ENCODE measurements around the gene OCSTAMP. TPM values are rescaled to one million over a fixed set of nuclear protein-coding genes. Genes with fewer than 3 reads are reported as not detected.

OCSTAMP gene
- total and polyA plus RNA-seq, 2 experiments from 2014 or later: 0.32 to 0.45 TPM

DNA sequence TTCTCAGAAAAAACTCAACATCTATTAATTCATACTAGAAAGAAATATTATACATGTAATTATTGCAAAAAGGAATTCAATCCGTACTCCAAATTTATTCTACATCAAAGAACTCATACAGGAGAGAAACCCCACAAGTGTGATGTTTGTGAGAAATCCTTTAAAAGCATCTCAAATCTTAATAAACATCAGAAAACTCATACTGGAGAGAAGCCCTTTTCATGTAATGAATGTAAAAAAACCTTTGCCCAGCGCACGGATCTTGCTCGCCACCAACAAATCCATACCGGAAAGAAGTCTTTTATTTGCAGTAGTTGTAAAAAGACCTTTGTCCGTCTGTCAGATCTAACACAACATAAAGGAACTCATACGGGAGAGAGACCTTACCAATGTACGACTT, 59.1 kb downstream of the OCSTAMP start:
- ATAC-seq: no peak
- Mint-ChIP-seq H3K27ac (no peak overlapping the region), H3K4me3 (no peak overlapping the region), H3K36me3 (ENCODE audit: low read depth) (peaks cover 14% of the 10 kb centered on the region), H3K27me3 (ENCODE audit: insufficient read depth, low read depth, poor library complexity) (peaks cover 2% of the 10 kb centered on the region), H3K9me3 (peaks cover 2% of the 10 kb centered on the region; the same call in 1 of the 3 replicates), H3K4me1 (peaks cover 6% of the 10 kb centered on the region; the same call in 2 of the 3 replicates)
- TF ChIP-seq ZNF462 (CRISPR knock-in tag; IDR thresholded peaks at IDR 0.05) (no peak), POLR2AphosphoS5 (IDR thresholded peaks at IDR 0.05; ENCODE audit: low read depth) (no peak), ZNF114 (CRISPR knock-in tag; IDR thresholded peaks at IDR 0.05) (no peak), EZH2phosphoT487 (IDR thresholded peaks at IDR 0.05; ENCODE audit: unreplicated experiment) (no peak), REST (IDR thresholded peaks at IDR 0.05; ENCODE audit: unreplicated experiment) (no peak), ZNF331 (CRISPR knock-in tag; IDR thresholded peaks at IDR 0.05; ENCODE audit: low read depth) (no peak), JUNB (IDR thresholded peaks at IDR 0.05; ENCODE audit: unreplicated experiment) (no peak), EZH2 (IDR thresholded peaks at IDR 0.05; ENCODE audit: low read depth, unreplicated experiment) (no peak), STAT1 (IDR thresholded peaks at IDR 0.05; ENCODE audit: unreplicated experiment) (no peak)
- TF ChIP-seq, protein P1, sequence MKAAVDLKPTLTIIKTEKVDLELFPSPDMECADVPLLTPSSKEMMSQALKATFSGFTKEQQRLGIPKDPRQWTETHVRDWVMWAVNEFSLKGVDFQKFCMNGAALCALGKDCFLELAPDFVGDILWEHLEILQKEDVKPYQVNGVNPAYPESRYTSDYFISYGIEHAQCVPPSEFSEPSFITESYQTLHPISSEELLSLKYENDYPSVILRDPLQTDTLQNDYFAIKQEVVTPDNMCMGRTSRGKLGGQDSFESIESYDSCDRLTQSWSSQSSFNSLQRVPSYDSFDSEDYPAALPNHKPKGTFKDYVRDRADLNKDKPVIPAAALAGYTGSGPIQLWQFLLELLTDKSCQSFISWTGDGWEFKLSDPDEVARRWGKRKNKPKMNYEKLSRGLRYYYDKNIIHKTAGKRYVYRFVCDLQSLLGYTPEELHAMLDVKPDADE (IDR thresholded peaks at IDR 0.05): no peak
- TF ChIP-seq, protein P2, sequence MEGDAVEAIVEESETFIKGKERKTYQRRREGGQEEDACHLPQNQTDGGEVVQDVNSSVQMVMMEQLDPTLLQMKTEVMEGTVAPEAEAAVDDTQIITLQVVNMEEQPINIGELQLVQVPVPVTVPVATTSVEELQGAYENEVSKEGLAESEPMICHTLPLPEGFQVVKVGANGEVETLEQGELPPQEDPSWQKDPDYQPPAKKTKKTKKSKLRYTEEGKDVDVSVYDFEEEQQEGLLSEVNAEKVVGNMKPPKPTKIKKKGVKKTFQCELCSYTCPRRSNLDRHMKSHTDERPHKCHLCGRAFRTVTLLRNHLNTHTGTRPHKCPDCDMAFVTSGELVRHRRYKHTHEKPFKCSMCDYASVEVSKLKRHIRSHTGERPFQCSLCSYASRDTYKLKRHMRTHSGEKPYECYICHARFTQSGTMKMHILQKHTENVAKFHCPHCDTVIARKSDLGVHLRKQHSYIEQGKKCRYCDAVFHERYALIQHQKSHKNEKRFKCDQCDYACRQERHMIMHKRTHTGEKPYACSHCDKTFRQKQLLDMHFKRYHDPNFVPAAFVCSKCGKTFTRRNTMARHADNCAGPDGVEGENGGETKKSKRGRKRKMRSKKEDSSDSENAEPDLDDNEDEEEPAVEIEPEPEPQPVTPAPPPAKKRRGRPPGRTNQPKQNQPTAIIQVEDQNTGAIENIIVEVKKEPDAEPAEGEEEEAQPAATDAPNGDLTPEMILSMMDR (conservative IDR thresholded peaks at IDR 0.05; ENCODE audit: low read depth in 2 of 2): no peak
- no peak overlapping the region for H3K27ac ChIP-seq (ENCODE audit: low read depth)
- H3K4me1 ChIP-seq (ENCODE audit: insufficient read depth): no peaks in the 10 kb centered on the region; the same call in 1 of the 2 replicates
- no peaks in the 10 kb centered on the region for H3K36me3 ChIP-seq (ENCODE audit: insufficient read depth)
- H2AFZ ChIP-seq: no peak overlapping the region
- no peaks in the 10 kb centered on the region for H3K27me3 ChIP-seq (ENCODE audit: insufficient read depth)
- H3K79me2 ChIP-seq (replicated peaks; ENCODE audit: insufficient read depth): no peaks in the 10 kb centered on the region
- no peaks in the 10 kb centered on the region for H3F3A ChIP-seq (replicated peaks; ENCODE audit: low read depth)
- no peak overlapping the region for H3K4me2 ChIP-seq
- no peak overlapping the region for H3K4me3 ChIP-seq
- H4K20me1 ChIP-seq (replicated peaks; ENCODE audit: insufficient read depth): no peaks in the 10 kb centered on the region
- DNase-seq (ENCODE audit: low spot score): no peak
- no peaks in the 10 kb centered on the region for H3K9me2 ChIP-seq (ENCODE audit: insufficient read depth)

Measured in GM23338 (cell line).